Sciatic nerve (tissue), 2 donors: ENCODE results near the gene PBX1. TPM values are rescaled to one million over a fixed set of nuclear protein-coding genes. Genes with fewer than 3 reads are reported as not detected.

Source experiments
- ATAC-seq: fragments of 200-7000 bp; cut with Tn5 transposase; one replicate; pipeline ENCODE4 v1.9.1; 2020; ENCODE audit warnings: mild to moderate bottlenecking, moderate library complexity
- DNase-seq: peaks from one replicate; pipeline ENCODE4 v3.0.0-alpha.2; 2020; ENCODE audit warnings: low spot score
- intact Hi-C: fragments of 100-400 bp; cut with DNase I; formaldehyde crosslinking; loops from one replicate; pipeline ENCODE4 v1.14.2; 2022
- total RNA-seq: library from RNA; stranded (reverse); fragmentation: NEBNext Ultra II Directional; extraction: Animal tissue kit (Norgen Biotek cat#: 25700); gene quantifications from one replicate; pipeline ENCODE4 v1.2.1, GENCODE V29; 2021
- donor health status: DM: no; HTN: no; CAD: no.
- donor health status: DM: no; HTN: no; CAD: no.

The PBX1 gene
- total RNA-seq, 1 donor from 2014 or later, result 72.9 TPM

GRCh38 chr1:164804366-164804765 is 245.4 kb downstream of the PBX1 start:
- intact Hi-C loops, result no loop called here
- ATAC-seq (no peak), DNase-seq (no peak)

- intact Hi-C loops, result no loop called here
- DNase-seq (no peak), ATAC-seq (no peak)
Measured at GRCh38 chr1:164805399-164805798, 246.4 kb downstream of the PBX1 start.

GRCh38 chr1:164806531-164806930 is 247.5 kb downstream of the PBX1 start:
- intact Hi-C loops, result no loop called here
- ATAC-seq (no peak), DNase-seq (no peak)

DNA sequence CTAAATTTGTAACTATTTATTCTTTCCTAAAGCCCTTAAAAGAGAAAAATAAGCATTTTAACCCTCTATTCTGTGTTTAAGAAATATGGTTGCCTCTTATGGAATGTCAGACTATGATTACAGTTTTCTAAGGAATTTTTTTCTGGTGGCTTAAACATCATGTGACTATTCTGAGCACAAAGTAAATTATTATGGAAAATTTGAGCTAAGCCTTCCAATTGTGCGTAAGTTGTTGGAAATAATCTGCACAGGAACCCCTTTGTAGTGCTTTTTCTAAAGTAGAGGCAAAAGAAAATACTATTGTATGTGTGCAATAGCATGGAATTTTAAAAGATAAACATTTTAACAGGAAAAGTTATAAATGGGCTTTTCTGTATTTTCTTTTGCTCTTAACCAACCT is 254.8 kb downstream of the PBX1 start:
- DNase-seq, result no peak
- intact Hi-C loops, result no loop called here
- no peak for ATAC-seq

- DNase-seq (no peak), ATAC-seq (no peak)
- intact Hi-C loops, result no loop called here
Measured at GRCh38 chr1:164821648-164822047, 262.7 kb downstream of the PBX1 start.

- DNase-seq (no peak), ATAC-seq (no peak)
Measured at GRCh38 chr1:164823486-164824279, 264.7 kb downstream of the PBX1 start.

GRCh38 chr1:164824542-164824941 is 265.6 kb downstream of the PBX1 start:
- ATAC-seq, result no peak
- intact Hi-C loops, result no loop called here

More at GRCh38 chr1:164823486-164824279, 264.7 kb downstream of the PBX1 start:
- intact Hi-C loops, result no loop called here

DNA sequence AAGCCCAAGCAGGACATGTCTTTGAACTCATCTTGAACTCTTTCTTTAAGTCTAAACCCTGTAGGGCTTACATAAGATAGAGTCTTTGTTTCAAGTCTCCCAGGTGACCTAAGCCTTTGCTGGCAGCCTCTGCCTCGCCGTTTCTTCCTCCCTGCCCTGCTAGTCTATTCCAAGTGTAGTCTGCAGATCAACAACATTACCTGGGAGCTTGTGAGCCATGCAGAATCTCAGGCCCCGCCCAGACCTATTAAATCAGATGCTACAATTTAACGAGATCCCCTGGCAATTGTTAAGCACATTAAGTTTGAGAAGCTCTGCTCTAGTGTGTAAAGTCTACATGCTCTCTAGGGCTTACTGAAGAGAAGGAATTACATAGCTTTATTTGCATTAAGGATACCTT is 271.6 kb downstream of the PBX1 start:
- ATAC-seq (no peak), DNase-seq (no peak)
- intact Hi-C loops, result no loop called here

More at GRCh38 chr1:164824542-164824941, 265.6 kb downstream of the PBX1 start:
- DNase-seq, result no peak

DNA sequence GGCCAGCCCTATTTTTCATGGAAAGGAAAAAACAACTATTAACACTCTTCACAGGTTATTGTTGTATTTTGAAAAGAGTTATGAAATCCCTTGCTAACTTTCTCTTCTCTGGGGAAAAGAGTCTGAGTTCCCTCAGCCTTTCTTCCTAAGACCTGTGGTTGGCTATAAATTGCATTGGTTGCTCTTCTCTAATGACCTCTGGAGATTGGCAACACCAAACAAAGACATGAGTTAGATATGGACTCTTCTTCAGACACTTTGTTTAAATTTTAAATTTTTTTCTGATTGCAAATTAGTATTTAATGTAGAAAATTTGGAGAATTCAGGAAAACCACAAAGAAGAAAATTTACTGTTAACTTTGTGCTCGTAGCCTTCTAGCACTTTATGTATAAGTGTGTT is 275.7 kb downstream of the PBX1 start:
- intact Hi-C loops, result no loop called here
- ATAC-seq (no peak), DNase-seq (no peak)

DNA sequence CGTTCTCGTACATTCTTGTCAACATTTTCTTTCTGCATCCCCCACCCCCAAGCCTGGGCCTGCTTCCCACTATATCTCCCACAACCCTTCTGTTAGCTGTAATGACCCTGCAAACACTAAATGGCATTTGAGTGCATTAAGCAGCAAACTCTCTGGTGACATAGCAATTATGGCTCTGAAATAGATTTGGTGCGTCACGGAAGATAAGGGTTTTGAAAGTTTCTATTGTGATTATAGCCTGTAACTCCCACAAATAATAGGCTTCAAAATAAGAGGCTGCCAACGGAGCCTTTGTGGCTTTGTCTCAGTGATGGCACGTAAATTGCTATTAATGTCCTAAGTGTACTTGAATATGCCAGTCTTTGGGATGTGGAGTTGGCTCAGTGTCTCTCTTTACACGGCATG is 277.6 kb downstream of the PBX1 start:
- ATAC-seq (no peak), DNase-seq (no peak)
- intact Hi-C loops, result no loop called here

DNA sequence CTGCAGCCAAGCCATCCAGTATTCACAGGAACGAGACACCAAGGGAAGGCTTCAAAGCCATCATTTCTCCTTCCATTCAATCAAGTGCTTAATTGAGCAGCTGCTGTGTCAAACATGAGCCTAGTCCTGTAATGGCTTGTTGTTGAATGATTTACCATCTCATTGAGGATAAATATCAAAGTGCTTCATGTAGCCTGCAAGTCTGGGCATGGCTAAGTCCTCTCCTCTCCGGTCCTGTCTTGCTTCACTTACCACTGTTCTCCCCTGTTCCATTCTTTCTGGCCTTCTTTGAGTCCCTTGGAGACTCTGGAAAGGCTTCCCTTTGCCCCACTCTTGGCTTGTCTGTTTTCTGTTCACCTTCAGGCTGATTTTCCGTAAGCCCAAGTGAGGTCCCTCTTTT is 279.8 kb downstream of the PBX1 start:
- intact Hi-C loops, result no loop called here
- ATAC-seq (no peak), DNase-seq (no peak)

GRCh38 chr1:164840936-164841335 is 282.0 kb downstream of the PBX1 start:
- DNase-seq (no peak), ATAC-seq (no peak)
- intact Hi-C loops, result no loop called here

GRCh38 chr1:164841702-164842465 is 282.9 kb downstream of the PBX1 start:
- ATAC-seq (no peak), DNase-seq (no peak)

DNA sequence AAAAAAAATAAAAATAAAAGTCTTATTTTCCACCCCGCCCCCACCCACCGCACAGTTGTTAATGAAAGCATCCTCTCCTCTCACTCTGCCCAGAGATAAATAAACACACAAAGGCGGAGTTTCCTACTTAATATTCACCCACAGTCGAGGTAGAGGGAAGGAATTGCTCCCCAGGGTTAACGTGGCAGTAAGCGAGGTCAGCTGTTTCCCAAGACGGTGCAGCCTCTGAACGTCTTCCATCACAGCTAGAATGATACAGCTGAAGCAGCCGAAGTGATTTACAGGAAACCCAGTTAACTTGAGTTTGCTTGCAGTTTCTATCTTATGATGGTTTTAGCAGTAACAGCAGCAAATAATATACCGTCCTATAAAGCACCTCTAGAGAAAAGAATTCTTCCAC is 283.9 kb downstream of the PBX1 start:
- intact Hi-C loops, result no loop called here
- DNase-seq (no peak), ATAC-seq (no peak)

More at GRCh38 chr1:164841702-164842465, 282.9 kb downstream of the PBX1 start:
- intact Hi-C loops, result no loop called here

GRCh38 chr1:164843743-164844500 is 284.9 kb downstream of the PBX1 start:
- DNase-seq (no peak), ATAC-seq (no peak)
- intact Hi-C loops, result no loop called here

DNA sequence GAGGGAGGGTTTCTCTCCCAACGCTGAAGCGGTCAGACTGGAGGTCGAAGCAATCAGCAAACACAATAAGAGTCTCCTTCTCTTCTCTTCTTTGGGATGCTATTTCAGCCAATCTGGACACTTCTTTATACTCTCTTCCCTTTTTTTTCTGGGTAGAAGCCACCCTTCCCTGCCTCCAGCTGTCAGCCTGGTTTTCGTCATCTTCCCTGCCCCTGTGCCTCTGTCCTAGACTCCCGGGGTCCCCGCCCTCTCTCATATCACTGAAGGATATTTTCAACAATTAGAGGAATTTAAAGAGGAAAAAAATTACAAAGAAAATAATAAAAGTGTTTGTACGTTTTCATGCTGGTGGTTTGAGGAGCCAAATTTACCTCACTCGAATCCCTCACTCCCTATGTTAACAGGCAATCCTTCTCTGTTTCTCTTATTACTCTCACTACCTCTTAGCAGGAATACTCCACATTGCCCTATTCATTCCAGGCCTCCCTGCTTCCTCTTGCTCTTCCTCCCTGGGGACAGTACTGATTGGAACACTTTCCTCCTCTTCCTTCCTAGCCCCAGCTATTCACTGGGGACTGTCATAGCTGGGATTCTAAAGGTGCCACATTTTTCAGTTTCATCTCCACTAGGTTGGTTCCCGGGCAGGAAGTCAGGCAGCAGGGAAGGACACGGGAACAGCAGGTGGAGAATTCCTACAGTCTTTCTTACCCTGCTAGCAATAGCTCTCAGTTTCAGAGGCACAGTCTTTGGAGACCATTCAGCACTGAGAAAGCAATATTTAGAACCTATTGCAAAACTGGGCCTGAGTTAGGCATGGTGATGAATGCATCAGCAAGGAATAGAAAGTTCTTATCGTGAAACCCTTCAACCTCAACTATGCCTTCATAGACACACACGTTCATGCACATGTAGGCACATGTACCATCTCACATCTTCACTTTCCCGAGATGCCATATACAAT is 288.0 kb downstream of the PBX1 start:
- intact Hi-C loops, result no loop called here
- ATAC-seq (no peak), DNase-seq (no peak)

- intact Hi-C loops, result no loop called here
- ATAC-seq, result no peak
- DNase-seq, result no peak
Measured at GRCh38 chr1:164853146-164853545, 294.2 kb downstream of the PBX1 start.

GRCh38 chr1:164855716-164856329 is 296.8 kb downstream of the PBX1 start:
- intact Hi-C loops, result no loop called here
- ATAC-seq (no peak), DNase-seq (no peak)
